Left renal cortex interstitium (tissue), 4 donors: ENCODE data around the gene PRKN. TPM values are rescaled to one million over a fixed set of nuclear protein-coding genes. Genes with fewer than 3 reads are reported as not detected.
A peak's percentile ranks its signal among the peaks of the same experiment; 100 is the strongest.

Experiments
- DNase-seq, 4 donors: peaks; one replicate each; pipeline ENCODE4 v3.0.0-alpha.2; 2013; ENCODE audit warnings: low read depth in 4 of 4, low spot score in 2 of 4, missing footprints in 1 of 4
- polyA plus RNA-seq, 4 donors: library from polyadenylated mRNA; unstranded; fragments of 120-200 nt; gene quantifications; one replicate each; pipeline ENCODE4 v1.2.1, GENCODE V29; 2013; ENCODE audit not compliant: insufficient read length in 4 of 4

The PRKN gene
- polyA plus RNA-seq, 4 donors: 7.9 to 12.9 (median 9.1) TPM

DNA sequence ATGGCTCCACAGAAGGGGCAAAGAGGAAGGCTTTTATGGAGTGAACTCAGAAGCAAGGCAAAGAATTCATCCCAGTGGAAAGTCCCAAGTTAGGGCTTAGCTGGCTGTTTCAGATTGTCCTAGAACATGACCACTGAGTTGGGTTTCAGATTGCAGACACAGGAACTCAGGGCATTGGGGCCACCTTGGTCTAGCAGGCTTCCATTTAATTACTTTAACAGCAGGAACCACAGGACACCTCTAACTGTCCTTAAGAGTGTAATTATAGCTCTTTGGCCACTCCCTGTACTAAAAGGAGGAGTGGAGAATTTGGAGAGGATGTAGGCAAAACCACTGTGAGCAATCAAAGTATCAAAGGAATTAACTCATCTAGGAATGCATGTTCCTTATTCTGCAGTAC is 1303.1 kb downstream of the PRKN start:
- no peak for DNase-seq

DNA sequence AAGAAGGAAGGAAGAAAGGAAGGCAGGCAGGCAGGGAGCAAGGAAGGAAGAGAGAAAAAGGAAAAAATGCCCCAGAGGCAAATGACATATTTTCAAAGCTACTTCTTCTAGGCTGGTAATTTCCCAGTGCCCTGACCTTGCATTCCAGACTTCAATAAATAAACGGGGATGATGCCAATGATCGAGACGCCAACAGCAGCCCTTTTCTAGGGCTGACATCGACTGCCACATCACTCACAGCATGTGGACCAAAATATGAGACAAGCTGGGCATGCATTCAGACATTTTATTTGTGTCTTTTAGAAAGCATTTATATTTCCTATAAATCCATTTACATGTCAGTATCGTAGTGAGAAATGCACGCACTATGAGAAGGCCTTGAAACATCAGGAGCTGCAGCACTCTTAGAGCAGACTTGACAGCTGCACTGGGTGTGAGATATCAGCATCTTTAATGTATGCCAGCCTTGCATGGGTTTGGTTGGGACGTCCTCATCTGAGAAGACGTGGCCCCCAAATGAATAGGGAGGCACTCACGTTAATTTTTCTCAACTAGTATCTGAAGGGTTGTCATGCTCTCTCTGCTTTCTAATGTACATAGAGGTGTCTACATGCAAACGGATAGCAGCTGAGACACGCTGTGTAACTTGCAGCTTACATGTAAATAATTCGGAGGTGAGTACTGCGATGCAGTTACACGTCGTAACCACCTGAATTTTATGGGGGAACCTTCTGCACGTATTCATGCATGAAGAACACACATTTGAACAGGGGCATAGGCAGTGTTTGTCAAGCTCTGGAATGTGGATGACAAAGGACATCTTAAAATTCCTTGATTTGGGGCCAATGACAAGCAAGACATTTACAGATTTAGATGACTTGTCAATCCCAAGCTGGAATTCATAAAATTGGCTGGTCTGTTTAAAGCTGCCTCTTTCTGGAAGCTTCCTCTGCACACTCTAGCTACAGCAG is 1304.6 kb downstream of the PRKN start:
- no peak for DNase-seq

DNA sequence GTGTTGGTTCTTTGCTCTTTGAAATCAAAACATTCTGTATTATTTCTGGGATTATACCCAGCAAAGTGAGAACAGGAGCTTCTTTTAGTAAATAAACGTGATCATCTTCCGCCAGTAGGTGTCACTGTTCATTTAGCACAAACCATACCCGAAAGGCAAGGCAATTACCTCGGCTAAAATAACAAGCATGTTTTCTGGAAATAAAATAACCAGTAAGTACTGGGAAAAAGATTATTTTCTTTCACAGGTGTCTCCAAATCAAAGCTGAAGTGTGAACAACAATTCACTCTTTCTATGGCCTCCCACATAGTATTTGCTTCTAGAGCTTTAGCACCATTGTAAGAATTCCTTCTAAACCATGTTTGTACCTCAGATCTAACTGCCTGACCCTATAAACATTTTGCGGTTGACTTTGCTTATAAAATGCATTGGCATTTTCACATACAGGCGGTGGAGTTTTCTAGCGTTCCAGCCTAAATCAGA is 1309.1 kb downstream of the PRKN start:
- peak in 3 of 4 donors; percentile 75 to 84 (median 76) for DNase-seq

DNA sequence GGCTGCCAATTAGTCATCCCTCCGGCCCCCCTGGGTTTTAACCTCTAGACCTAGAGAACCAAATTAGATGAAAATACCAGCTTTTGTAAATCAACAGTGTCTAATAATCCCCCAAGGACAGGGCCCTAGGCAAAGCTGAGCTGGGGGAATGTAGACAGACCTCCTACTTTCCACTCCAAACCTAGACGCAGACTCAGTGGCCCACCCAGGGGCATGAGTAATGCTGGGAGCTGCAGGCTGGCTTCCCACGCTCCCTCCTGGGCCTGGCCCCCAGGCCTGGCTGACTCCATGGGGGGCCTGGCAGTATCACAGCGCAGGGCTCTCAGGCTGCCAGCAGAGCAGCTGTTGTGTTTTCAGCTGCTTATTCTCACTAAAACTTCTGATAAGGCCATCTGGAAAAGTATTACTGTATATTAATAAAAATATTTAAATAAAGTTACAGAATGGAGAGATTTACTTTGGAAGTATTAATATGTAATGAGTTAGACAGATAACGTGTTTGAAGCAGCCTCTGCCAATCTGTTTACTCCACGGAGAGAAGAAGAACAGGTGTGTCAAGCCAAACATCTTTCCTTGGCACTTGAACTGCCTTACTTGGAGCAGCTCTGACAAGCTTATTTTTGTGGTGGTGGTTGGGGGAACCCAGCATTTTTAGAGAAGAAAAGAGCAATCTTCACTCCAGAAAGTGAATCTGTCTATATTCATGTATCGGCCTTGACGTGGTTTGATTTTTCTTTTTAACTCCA is 1309.7 kb downstream of the PRKN start:
- DNase-seq: no peak

DNA sequence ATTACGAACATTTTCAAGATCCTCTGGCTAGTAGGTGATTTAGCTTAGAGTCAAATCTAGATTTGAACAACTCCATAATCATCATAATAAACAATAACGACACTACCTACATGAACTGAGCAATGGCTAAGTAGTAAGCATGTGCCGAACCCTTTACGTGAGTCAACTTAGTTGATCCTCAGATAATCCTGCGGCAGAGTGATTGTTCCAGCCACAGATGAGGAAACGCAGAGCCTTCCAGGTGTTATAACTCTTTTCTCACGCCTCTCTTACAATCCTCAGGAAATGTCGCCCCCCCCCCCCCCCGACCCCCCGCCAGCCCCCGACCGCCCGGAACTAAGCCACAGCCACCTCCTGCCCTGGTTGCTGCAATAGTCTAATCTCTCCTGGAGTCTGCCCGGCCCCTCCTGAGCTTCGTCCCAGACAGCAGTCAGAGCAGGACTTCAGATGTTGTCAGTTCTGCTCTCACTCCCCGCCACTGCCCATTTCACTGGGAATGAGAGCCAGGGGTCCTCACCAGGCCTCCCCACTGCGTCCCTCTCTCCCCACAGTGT is 1312.2 kb downstream of the PRKN start:
- no peak for DNase-seq

DNA sequence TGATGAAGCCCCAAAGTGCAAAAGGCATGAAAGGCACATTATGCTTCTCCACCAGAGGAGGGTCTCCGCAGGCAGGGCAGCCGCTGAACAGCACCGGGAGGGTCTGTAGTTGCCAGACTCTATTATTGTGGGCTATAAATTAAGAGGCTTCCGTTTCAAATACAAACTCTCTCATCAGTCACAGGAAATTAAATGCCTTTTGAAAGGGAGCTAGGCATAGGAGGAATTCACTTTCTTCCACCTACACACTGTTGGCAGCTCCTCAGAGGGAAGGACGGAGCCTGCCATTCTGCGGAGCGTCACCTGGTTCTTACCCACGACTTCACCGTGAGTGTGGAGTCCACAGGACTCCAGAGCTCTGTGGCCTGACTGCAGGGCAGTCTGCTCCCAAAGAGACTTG is 1312.9 kb downstream of the PRKN start:
- no peak for DNase-seq

DNA sequence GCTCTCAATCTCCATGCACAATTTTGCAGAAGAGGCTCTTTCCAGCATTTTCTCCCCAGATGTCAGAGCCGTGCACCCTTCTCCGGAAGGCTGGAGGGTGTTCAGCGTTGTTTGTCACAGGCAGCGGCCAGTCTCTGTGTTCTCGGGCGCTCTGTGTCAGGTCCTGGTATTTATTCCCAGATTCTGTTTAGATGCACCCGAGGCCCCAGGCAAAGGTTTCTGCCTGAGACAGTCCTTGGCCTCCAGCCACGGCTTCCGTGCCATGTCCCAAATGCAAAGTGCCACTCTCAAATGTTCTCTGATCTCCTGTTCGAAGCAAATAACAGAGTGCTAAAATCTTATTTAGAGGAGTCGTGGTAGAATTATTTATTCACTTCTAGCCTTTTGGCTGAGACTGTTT is 1313.4 kb downstream of the PRKN start:
- no peak for DNase-seq

DNA sequence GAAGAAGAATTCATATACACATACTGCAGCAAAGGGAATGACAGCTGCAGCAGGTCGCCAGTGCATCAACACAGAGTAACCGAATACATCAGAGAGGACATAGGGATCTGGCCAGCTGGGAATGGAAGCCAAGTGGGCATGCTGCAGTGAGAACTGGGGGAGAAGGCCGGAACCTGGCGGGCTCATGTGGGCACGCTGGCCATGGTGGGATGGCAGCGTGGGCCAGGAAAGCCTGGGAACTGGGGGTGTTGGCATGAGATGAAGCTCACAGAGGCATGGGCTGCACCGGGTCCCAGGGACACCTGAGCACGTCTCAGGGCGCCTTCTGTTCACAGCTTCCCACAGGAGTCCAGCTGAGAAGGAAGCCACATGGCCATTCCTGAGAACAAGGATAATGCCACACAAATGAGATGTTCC is 1314.2 kb downstream of the PRKN start:
- no peak for DNase-seq

DNA sequence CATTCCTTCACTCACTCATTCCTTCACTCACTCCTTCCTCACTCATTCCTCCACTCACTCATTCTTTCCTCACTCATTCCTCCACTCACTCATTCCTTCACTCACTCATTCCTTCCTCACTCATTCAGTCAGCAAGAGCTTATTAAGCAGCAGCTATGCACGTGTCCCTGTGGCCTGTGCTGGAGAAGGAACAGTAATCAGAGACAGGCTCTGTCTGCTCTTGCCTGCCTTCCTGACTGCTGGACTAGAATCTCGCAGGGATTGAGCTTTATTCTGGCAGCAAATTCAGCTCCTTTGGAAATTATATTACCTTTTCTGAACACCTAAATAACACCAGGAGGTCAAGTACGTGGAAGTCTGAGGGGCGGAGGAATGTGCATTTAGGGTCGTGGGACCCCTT is 1314.8 kb downstream of the PRKN start:
- DNase-seq: no peak

DNA sequence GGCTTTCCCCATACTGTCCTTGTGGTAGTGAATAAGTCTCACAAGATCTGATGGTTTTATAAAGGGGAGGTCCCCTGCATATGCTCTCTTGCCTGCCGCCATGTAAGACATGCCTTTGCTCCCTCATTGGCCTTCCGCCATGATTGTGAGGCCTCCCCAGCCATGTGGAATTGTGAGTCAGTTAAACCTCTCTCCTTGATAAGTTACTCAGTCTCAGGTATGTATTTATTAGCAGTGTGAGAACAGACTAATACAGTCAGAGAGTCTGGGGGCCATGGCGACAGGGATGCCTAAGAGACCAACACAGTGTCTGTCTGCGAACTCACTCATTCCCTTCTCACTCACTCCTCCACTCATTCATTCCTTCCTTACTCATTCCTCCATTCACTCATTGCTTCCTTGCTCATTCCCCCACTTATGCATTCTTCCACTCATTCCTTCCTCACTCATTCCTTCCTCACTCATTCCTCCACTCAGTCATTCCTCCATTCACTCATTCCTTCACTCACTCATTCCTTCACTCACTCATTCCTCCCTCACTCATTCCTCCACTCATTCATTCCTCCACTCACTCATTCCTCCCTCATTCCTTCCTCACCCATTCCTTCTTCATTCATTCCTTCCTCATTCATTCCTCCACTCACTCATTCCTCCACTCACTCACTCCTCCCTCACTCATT is 1316.2 kb downstream of the PRKN start:
- no peak for DNase-seq

DNA sequence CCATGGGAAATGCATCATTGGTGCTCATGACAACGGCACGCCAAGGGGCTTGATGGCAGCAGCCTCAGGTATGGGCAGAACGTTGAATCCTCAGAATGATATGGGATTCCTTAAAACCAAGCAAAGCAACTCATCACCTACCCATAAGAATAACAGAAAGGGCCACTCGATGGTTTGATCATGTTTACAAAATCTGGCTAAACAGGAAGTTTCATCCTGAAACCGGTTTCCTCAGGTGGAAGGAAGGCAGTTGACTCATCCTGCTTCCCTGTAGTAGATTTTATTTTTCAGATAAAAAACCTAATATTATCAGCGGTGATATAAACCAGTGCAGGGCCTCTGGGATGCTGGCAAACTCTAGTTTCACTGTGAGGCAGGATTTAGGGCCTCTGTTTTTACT is 1316.8 kb downstream of the PRKN start:
- DNase-seq: no peak

DNA sequence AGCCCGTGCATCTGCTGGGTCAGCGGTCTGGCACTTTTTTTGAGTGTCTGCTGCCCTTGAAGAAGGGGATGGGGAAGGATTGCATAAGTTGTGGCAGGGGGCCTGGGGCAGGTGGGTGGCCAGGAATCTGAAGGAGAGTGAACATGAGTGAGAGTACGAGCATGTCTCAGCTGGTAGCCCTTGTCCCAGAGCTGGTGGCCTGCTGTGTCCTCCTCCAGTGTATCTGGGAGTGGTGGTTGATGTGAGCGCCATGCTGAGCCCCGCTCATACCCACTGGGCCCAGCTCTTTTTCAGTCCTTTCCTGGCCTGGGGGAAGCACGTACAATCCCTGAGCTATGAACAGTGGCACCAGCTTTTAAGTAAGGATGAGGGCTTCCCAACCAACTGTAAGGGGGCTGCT is 1317.5 kb downstream of the PRKN start:
- no peak for DNase-seq

DNA sequence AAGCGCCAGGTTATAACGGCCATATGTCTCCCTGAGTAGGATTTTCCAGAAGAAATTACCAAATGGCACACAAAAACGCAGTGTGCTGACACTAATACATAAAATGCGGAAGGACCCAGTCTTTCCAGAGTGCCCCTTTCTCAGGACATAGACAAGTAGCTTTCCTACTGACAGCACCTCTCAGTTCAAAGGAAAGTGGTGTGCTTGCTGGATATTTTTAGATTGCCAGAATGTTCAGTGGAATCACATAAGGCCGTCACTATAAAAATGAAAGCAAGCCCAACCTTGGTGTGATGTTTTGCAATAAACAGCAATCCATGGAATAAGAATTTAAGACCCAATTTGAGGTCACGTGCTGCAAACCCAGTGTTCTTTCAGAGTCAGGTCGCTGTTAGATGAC is 1318.2 kb downstream of the PRKN start:
- no peak for DNase-seq

DNA sequence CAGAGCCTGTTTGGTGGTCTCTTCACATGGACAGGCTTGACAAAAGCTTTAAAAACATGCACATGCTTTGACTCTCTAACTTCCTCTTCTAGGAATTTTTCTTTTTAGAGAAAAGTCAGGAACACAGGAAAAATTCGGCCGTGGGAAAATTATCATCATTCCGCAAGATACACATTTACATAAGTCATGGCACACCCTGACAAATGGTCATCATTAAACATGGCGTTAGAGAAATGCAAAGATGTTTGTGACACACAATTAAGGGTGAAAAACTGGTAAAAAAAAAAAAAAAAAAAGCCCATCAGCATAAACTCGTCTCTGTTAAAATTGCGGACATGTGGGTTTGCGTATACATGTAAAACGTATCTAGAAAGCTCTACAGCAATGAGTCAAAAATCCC is 1319.5 kb downstream of the PRKN start:
- DNase-seq: no peak

DNA sequence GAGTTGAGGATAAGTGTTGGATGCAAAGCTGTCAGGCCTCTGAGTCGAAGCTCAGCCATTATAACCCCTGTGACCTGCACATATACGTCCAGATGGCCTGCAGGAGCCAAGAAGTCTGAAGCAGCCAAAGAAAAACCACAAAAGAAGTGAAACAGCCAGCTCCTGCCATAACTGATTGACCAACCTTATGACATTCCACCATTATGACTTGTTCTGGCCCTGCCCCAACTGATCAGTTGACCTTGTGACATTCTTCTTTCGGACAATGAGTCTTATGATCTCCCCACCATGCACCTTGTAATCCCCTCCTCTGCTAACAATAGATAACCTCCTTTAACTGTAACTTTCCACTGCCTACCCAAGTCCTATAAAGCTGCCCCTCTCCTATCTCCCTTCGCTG is 1320.0 kb downstream of the PRKN start:
- DNase-seq: no peak

DNA sequence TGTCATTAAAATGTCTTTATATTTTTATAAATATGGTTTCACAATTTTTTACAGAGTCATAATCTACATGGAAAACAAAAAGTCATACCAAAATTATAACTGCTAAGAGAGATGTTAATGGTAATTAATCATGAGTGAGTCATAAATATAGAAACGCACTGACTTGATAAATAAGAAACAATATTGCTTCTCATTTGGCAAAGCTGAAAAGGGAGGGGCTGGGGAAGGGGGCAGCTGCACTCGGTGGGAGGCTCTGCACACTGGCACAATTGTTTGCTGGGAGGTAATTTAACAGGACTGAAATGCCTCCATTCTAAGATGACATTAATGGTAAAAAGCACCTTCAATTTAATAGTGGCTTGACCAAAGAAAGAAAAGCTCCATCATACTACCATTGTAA is 1320.5 kb downstream of the PRKN start:
- no peak for DNase-seq

DNA sequence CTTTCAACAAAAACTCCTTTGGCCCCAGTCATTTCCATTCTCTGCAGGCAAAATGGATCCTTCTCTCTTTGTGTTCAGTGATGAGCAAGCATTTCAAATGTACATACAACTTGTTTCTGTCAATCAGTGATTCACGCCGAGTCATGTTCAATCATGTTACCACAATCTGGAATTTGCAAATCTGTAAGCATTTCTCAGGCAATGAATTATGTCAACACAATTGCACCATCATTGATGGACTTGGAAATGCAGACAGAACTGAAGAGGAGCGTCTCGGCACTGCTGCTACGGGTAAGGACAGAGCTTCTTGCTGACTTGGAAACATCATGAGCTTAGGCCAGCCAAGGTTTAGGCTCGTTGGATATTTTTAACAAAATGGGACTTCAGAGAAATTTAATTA is 1320.9 kb downstream of the PRKN start:
- DNase-seq: no peak

DNA sequence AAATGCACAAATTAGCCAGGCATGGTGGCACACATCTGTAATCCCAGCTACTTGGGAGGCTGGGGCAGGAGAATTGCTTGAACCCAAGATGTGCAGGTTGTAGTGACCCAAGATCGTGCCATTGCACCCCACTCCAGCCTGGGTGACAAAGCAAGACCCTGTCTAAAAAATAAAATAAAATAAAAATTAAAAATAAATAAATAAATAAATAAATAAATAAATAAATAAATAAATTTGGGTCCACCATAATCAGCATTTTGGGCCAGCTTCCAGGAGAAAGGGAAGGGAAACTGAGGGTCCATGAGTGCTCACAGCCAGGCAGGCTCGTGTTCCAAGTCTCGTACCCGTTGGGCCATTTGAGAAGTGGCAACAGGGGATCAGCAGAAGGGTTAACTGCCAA is 1322.1 kb downstream of the PRKN start:
- no peak for DNase-seq

DNA sequence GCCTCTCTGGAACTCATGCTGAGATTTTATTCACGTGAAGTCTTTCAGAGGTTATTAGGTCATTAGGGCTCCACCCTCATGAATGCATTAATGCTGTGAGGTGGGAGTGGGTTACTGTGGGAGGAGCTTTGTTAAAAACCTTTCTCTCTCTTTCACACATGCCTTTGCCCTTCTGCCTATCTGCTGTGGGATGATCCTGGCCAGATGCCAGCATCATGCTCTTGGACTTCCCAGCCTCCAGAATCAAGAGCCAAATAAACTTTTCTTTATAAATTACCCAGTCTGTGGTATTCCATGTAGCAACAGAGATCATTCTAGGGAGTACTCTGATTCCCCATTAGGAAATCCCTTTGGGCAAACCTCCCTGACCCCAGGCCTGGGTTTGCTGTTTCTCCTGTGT is 1323.8 kb downstream of the PRKN start:
- DNase-seq: no peak

DNA sequence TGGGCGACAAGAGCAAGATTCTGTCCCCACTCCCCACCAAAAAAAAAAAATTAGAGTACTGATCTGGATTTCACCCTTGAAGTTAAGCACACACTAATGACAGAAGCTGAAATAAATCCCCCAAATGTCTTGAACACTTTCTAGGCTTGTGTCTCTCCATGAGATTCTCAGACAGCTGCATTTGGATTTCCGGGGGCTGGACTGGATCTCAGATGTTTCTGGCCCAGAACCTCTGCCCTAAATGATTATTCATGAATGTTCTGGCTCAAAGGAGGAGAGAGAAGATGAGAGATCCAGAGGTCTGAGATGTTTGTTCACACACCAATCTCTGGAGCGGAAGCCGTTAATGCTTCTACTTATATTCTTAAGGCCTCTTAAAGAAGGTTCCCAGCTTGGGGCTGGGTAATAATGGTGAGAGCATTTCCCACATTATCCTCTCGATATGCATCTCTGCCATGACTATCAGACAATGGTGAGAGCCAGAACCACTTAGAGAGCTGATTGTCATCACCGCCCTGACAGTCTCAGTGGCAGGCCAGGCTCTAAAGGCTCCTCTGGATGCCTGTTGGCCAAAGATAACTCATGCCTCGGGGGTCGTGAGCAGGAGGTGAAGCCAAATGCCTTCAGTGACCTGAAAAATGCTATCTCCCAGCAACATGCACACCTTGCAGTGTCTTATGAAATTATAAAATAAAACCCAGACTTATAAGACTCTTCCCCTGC is 1325.8 kb downstream of the PRKN start:
- no peak for DNase-seq
